Measurements from ENCODE around the gene LINGO4.

DNA sequence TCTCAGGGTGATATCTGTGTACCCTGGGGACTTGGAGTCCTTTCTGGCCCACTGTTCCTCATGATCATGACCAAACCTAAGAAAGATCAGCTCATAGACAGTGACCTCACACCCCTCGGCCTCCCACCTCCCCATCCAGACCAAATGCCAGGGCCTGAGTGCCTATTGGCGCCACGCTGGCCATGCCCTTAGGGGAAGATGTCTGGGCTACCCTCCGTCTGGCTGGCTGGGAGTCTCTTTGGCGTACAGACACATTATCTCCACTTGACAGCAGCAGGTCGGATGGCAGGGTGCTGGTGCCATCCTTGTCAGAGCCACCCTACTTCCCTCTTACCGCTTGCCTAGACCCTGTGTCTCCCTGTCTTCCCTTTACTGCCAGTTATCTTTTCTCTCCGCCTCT lies 18.0 kb upstream of the LINGO4 start:
- TF ChIP-seq BRCA1 (IDR thresholded peaks at IDR 0.05; ENCODE audit: low read depth, low read length) (no peak), CHD4 (IDR thresholded peaks at IDR 0.05) (no peak), CHD1 (IDR thresholded peaks at IDR 0.05; ENCODE audit: low read depth, low read length) (no peak), POLR2AphosphoS5 (IDR thresholded peaks at IDR 0.05; ENCODE audit: low read length) (no peak), SREBF1 (IDR thresholded peaks at IDR 0.05; ENCODE audit: low read length) (no peak), TARDBP (IDR thresholded peaks at IDR 0.05; ENCODE audit: borderline replicate concordance) (no peak), CTCF (IDR thresholded peaks at IDR 0.05 in 2 of 3, conservative IDR thresholded peaks at IDR 0.05 in 1 of 3; ENCODE audit: control insufficient read depth in 2 of 3, extremely low read depth in 1 of 3, insufficient read depth in 1 of 3, low read depth in 3 of 3, low read length in 3 of 3) (no peak), TAF1 (IDR thresholded peaks at IDR 0.05; ENCODE audit: borderline replicate concordance, low read depth, low read length) (no peak), RELA (IDR thresholded peaks at IDR 0.05; ENCODE audit: borderline replicate concordance, partially characterized antibody) (no peak), EED (IDR thresholded peaks at IDR 0.05; ENCODE audit: low read depth) (no peak), GABPA (IDR thresholded peaks at IDR 0.05; ENCODE audit: low read depth) (no peak), JUNB (IDR thresholded peaks at IDR 0.05) (no peak), HDAC6 (IDR thresholded peaks at IDR 0.05; ENCODE audit: unreplicated experiment) (no peak)
- TF ChIP-seq, protein P1, sequence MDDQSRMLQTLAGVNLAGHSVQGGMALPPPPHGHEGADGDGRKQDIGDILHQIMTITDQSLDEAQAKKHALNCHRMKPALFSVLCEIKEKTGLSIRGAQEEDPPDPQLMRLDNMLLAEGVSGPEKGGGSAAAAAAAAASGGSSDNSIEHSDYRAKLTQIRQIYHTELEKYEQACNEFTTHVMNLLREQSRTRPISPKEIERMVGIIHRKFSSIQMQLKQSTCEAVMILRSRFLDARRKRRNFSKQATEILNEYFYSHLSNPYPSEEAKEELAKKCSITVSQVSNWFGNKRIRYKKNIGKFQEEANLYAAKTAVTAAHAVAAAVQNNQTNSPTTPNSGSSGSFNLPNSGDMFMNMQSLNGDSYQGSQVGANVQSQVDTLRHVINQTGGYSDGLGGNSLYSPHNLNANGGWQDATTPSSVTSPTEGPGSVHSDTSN (IDR thresholded peaks at IDR 0.05; ENCODE audit: insufficient replicate concordance, low read depth, low read length): no peak

Data from GM12878 (cell line).